ENCODE measurements around the gene CMYA5.
"Not testable (repeated sequence)": the region's sequence is repeated elsewhere in the genome, so short reads cannot be mapped to it uniquely, and the experiment has no call there.

- not testable (repeated sequence) for TF ChIP-seq CTCF (IDR thresholded peaks at IDR 0.05; ENCODE audit: low read depth, low read length); EZH2phosphoT487 (IDR thresholded peaks at IDR 0.05; ENCODE audit: low read depth)
These were observed 7.5 kb upstream of the CMYA5 start for GRCh38 chr5:79682102-79682501.
